ENCODE results near the gene ZNF829.

Gene ZNF829

GRCh38 chr19:36851898-36852297 is 64.2 kb downstream of the ZNF829 start:
- Histone ChIP-seq H3K27me3 (ENCODE audit: insufficient read depth, low read length) (no peaks in the 10 kb centered on the region), H3K9me3 (ENCODE audit: low read length) (peaks cover 21% of the 10 kb centered on the region), H3K4me3 (ENCODE audit: low read length) (peak overlapping the region; percentile 82), H2AFZ (ENCODE audit: low read depth, low read length) (no peak overlapping the region), H3K4me1 (ENCODE audit: insufficient read depth, low read length) (peaks cover 6% of the 10 kb centered on the region), H3K36me3 (ENCODE audit: insufficient read depth, low read length) (peaks cover 26% of the 10 kb centered on the region)

- no peaks in the 10 kb centered on the region for H3K27me3 ChIP-seq (ENCODE audit: insufficient read depth, low read length)
- H3K36me3 ChIP-seq (ENCODE audit: insufficient read depth, low read length): peaks cover 18% of the 10 kb centered on the region
- peak within 1 kb of the TSS; percentile 82 for H3K4me3 ChIP-seq (ENCODE audit: low read length)
Measured at GRCh38 chr19:36850559-36851442, 65.3 kb downstream of the ZNF829 start, which contains the start of gene ZNF345. Gene ZNF345 (plus strand): TSS chr19:36850876. CDS start chr19:36876831, 25,955 bp downstream.

GRCh38 chr19:36849701-36850558 is 66.2 kb downstream of the ZNF829 start:
- Histone ChIP-seq H3K4me3 (ENCODE audit: low read length) (peak overlapping the region; percentile 82), H3K36me3 (ENCODE audit: insufficient read depth, low read length) (peaks cover 16% of the 10 kb centered on the region), H3K4me1 (ENCODE audit: insufficient read depth, low read length) (peaks cover 6% of the 10 kb centered on the region), H2AFZ (ENCODE audit: low read depth, low read length) (peak overlapping the region; percentile 93), H3K9me3 (ENCODE audit: low read length) (peaks cover 17% of the 10 kb centered on the region), H3K27me3 (ENCODE audit: insufficient read depth, low read length) (no peaks in the 10 kb centered on the region)

More at GRCh38 chr19:36850559-36851442, 65.3 kb downstream of the ZNF829 start, which contains the start of gene ZNF345:
- peak within 1 kb of the TSS; percentile 93 for H2AFZ ChIP-seq (ENCODE audit: low read depth, low read length)
- peaks cover 19% of the 10 kb centered on the region for H3K9me3 ChIP-seq (ENCODE audit: low read length)
- H3K4me1 ChIP-seq (ENCODE audit: insufficient read depth, low read length): peaks cover 6% of the 10 kb centered on the region

GRCh38 chr19:36847968-36848367 is 68.1 kb downstream of the ZNF829 start:
- H3K27me3 ChIP-seq (ENCODE audit: insufficient read depth, low read length): no peaks in the 10 kb centered on the region
- no peak overlapping the region for H3K4me3 ChIP-seq (ENCODE audit: low read length)
- peaks cover 12% of the 10 kb centered on the region for H3K9me3 ChIP-seq (ENCODE audit: low read length)
- no peak overlapping the region for H2AFZ ChIP-seq (ENCODE audit: low read depth, low read length)
- peaks cover 6% of the 10 kb centered on the region for H3K4me1 ChIP-seq (ENCODE audit: insufficient read depth, low read length)
- H3K36me3 ChIP-seq (ENCODE audit: insufficient read depth, low read length): peaks cover 5% of the 10 kb centered on the region

GRCh38 chr19:36838784-36839324 is 77.2 kb downstream of the ZNF829 start:
- Histone ChIP-seq H3K4me1 (ENCODE audit: insufficient read depth, low read length) (no peaks in the 10 kb centered on the region), H3K27me3 (ENCODE audit: insufficient read depth, low read length) (no peaks in the 10 kb centered on the region), H3K36me3 (ENCODE audit: insufficient read depth, low read length) (peaks cover 9% of the 10 kb centered on the region), H3K9me3 (ENCODE audit: low read length) (peaks cover 41% of the 10 kb centered on the region), H3K4me3 (ENCODE audit: low read length) (peak overlapping the region; percentile 86), H2AFZ (ENCODE audit: low read depth, low read length) (peak overlapping the region; percentile 89)
